ENCODE data around the gene EGFLAM.

The EGFLAM gene

DNA sequence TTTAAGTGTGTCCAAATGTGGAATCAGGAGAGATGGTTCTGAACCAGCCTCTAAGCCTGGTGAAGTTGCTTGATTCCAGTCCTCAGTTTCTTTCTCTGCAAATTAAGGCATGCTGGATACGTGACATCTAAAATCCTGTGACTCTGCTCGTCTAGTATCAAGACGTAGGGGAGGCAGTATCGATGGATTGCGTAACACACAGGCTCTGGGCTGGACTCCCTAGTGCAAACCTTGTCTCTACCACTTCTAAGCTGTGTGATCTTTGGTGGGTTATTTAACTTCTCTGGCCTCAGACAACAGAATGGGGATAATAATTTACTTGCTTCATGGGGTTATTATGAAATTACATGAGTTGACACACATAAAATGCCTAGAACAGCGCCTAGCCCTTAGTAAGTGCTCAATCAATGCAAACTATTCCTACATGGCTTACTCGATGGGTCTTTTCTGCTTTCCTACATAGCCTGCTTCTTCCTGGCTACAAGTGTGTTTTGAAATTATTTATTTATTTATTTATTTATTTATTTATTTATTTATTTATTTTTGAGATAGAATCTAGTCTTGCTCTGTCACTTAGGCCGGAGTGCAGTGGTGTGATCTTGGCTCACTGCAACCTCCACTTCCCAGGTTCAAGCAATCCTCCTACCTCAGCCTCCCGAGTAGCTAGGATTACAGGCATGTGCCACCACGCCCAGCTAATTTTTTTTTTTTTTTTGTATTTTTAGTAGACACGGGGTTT, 102.1 kb downstream of the EGFLAM start:
- Histone ChIP-seq H3K4me2 (ENCODE audit: low read depth, low read length, poor library complexity, severe bottlenecking) (no peak overlapping the region), H4K20me1 (ENCODE audit: low read depth, low read length) (no peaks in the 10 kb centered on the region), H3F3A (ENCODE audit: insufficient read depth) (no peaks in the 10 kb centered on the region), H2AFZ (ENCODE audit: low read depth, low read length, severe bottlenecking) (no peak overlapping the region), H3K79me2 (ENCODE audit: insufficient read depth, low read length) (no peaks in the 10 kb centered on the region), H3K4me3 (ENCODE audit: insufficient read depth, low read length, poor library complexity, severe bottlenecking) (no peak overlapping the region), H3K9ac (ENCODE audit: low read length) (no peak overlapping the region), H3K27ac (ENCODE audit: low read depth, low read length) (no peak overlapping the region), H3K9me2 (replicated peaks; ENCODE audit: insufficient read depth, low read length) (no peaks in the 10 kb centered on the region), H3K36me3 (ENCODE audit: low read length) (no peaks in the 10 kb centered on the region), H3K27me3 (ENCODE audit: low read length) (no peaks in the 10 kb centered on the region), H3K9me3 (ENCODE audit: insufficient read depth, low read length) (no peaks in the 10 kb centered on the region)
- TF ChIP-seq EZH2phosphoT487 (conservative IDR thresholded peaks at IDR 0.05; ENCODE audit: low read length): no peak
- TF ChIP-seq, protein P1, sequence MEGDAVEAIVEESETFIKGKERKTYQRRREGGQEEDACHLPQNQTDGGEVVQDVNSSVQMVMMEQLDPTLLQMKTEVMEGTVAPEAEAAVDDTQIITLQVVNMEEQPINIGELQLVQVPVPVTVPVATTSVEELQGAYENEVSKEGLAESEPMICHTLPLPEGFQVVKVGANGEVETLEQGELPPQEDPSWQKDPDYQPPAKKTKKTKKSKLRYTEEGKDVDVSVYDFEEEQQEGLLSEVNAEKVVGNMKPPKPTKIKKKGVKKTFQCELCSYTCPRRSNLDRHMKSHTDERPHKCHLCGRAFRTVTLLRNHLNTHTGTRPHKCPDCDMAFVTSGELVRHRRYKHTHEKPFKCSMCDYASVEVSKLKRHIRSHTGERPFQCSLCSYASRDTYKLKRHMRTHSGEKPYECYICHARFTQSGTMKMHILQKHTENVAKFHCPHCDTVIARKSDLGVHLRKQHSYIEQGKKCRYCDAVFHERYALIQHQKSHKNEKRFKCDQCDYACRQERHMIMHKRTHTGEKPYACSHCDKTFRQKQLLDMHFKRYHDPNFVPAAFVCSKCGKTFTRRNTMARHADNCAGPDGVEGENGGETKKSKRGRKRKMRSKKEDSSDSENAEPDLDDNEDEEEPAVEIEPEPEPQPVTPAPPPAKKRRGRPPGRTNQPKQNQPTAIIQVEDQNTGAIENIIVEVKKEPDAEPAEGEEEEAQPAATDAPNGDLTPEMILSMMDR (IDR thresholded peaks at IDR 0.05; ENCODE audit: insufficient read depth, low read length, poor library complexity, severe bottlenecking): no peak

DNA sequence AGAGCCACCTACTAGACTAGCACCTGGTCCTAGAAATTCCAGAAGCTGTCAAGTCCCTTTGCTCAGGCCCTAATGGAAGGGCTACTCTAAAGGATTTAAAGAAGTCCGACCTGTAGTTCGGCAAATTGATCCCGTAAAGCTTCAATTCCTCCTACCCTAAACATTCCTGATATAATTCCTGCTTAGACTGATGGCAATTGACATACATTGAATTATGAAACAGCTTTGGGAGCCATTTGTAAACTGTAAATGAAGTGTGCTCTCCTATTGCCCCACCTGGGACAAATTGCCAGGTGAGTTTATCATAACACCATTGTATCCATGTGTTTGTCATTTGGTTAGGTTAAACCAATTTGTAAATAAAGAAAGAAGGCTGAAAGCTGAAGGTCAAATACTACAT, 104.4 kb downstream of the EGFLAM start:
- Histone ChIP-seq H3K36me3 (ENCODE audit: low read length) (no peaks in the 10 kb centered on the region), H3K4me2 (ENCODE audit: low read depth, low read length, poor library complexity, severe bottlenecking) (no peak overlapping the region), H3K27me3 (ENCODE audit: low read length) (no peaks in the 10 kb centered on the region), H3K9me3 (ENCODE audit: insufficient read depth, low read length) (no peaks in the 10 kb centered on the region), H3K27ac (ENCODE audit: low read depth, low read length) (no peak overlapping the region), H3K4me3 (ENCODE audit: insufficient read depth, low read length, poor library complexity, severe bottlenecking) (no peak overlapping the region), H3K9ac (ENCODE audit: low read length) (no peak overlapping the region), H3K79me2 (ENCODE audit: insufficient read depth, low read length) (no peaks in the 10 kb centered on the region), H2AFZ (ENCODE audit: low read depth, low read length, severe bottlenecking) (no peak overlapping the region), H3K9me2 (replicated peaks; ENCODE audit: insufficient read depth, low read length) (no peaks in the 10 kb centered on the region), H4K20me1 (ENCODE audit: low read depth, low read length) (no peaks in the 10 kb centered on the region), H3F3A (ENCODE audit: insufficient read depth) (no peaks in the 10 kb centered on the region)
- TF ChIP-seq, protein P1 (IDR thresholded peaks at IDR 0.05; ENCODE audit: insufficient read depth, low read length, poor library complexity, severe bottlenecking): no peak
- no peak for TF ChIP-seq EZH2phosphoT487 (conservative IDR thresholded peaks at IDR 0.05; ENCODE audit: low read length)

GRCh38 chr5:38364825-38365224, 106.5 kb downstream of the EGFLAM start:
- TF ChIP-seq EZH2phosphoT487 (conservative IDR thresholded peaks at IDR 0.05; ENCODE audit: low read length): no peak
- TF ChIP-seq, protein P1 (IDR thresholded peaks at IDR 0.05; ENCODE audit: insufficient read depth, low read length, poor library complexity, severe bottlenecking): no peak
- Histone ChIP-seq H3F3A (ENCODE audit: insufficient read depth) (no peaks in the 10 kb centered on the region), H3K36me3 (ENCODE audit: low read length) (no peaks in the 10 kb centered on the region), H3K9ac (ENCODE audit: low read length) (no peak overlapping the region), H3K27me3 (ENCODE audit: low read length) (no peaks in the 10 kb centered on the region), H4K20me1 (ENCODE audit: low read depth, low read length) (no peaks in the 10 kb centered on the region), H2AFZ (ENCODE audit: low read depth, low read length, severe bottlenecking) (no peak overlapping the region), H3K9me2 (replicated peaks; ENCODE audit: insufficient read depth, low read length) (no peaks in the 10 kb centered on the region), H3K4me2 (ENCODE audit: low read depth, low read length, poor library complexity, severe bottlenecking) (no peak overlapping the region), H3K27ac (ENCODE audit: low read depth, low read length) (no peak overlapping the region), H3K79me2 (ENCODE audit: insufficient read depth, low read length) (no peaks in the 10 kb centered on the region), H3K4me3 (ENCODE audit: insufficient read depth, low read length, poor library complexity, severe bottlenecking) (no peak overlapping the region), H3K9me3 (ENCODE audit: insufficient read depth, low read length) (no peaks in the 10 kb centered on the region)
